Neural progenitor cell (in vitro differentiated cells): ENCODE measurements around the gene NOX5. TPM values are rescaled to one million over a fixed set of nuclear protein-coding genes. Genes with fewer than 3 reads are reported as not detected.
"Not testable (repeated sequence)": the region's sequence is repeated elsewhere in the genome, so short reads cannot be mapped to it uniquely, and the experiment has no call there.

Source experiments
- DNase-seq: peaks from one replicate; pipeline ENCODE4 v3.0.0-alpha.2; 2016; ENCODE audit warnings: low spot score
- H2AFZ ChIP-seq: fragments of 200-600 bp; sonication (generic); replicated peaks from 2 replicates; pipeline ENCODE4 v1.6.1; 2016; ENCODE audit warnings: antibody characterized with exemption
- H3F3A ChIP-seq: fragments of 200-600 bp; sonication (generic); 2 replicates; pipeline ENCODE4 v1.6.1; 2016; ENCODE audit warnings: antibody characterized with exemption, low read depth
- H3K27ac ChIP-seq: fragments of 200-600 bp; sonication (generic); 2 replicates; pipeline ENCODE4 v1.5.1; 2016; ENCODE audit warnings: mild to moderate bottlenecking
- H3K27me3 ChIP-seq: fragments of 200-600 bp; sonication (generic); 2 replicates; pipeline ENCODE4 v1.6.1; 2016; ENCODE audit warnings: mild to moderate bottlenecking, moderate library complexity
- H3K36me3 ChIP-seq: fragments of 200-600 bp; sonication (generic); 2 replicates; pipeline ENCODE4 v1.5.1; 2016
- H3K4me1 ChIP-seq: fragments of 200-600 bp; sonication (generic); 2 replicates; pipeline ENCODE4 v1.6.1; 2016; ENCODE audit warnings: mixed run types
- H3K4me2 ChIP-seq: fragments of 200-600 bp; sonication (generic); 2 replicates; pipeline ENCODE4 v1.6.1; 2016
- H3K4me3 ChIP-seq: fragments of 200-600 bp; sonication (generic); 2 replicates; pipeline ENCODE4 v1.5.1; 2016
- H3K79me2 ChIP-seq: fragments of 200-600 bp; sonication (generic); 2 replicates; pipeline ENCODE4 v1.6.1; 2016; ENCODE audit warnings: low read depth
- H3K9ac ChIP-seq: fragments of 200-600 bp; sonication (generic); 2 replicates; pipeline ENCODE4 v1.6.1; 2016
- H3K9me3 ChIP-seq: fragments of 200-600 bp; sonication (generic); 2 replicates; pipeline ENCODE4 v1.5.1; 2016; ENCODE audit warnings: low read depth
- H4K20me1 ChIP-seq: fragments of 200-600 bp; sonication (generic); 2 replicates; pipeline ENCODE4 v1.6.1; 2016; ENCODE audit warnings: low read depth
- H3K27ac Mint-ChIP-seq: 3 replicates; pipeline ENCODE4 v1.8.0; 2021; ENCODE audit warnings: mixed read lengths
- H3K27me3 Mint-ChIP-seq: 2 replicates; pipeline ENCODE4 v1.8.0; 2022; ENCODE audit warnings: low read depth, mild to moderate bottlenecking, inconsistent platforms, moderate library complexity, mixed read lengths; ENCODE audit not compliant: insufficient read depth
- H3K36me3 Mint-ChIP-seq: 3 replicates; pipeline ENCODE4 v1.8.0; 2021; ENCODE audit warnings: mixed read lengths
- H3K4me1 Mint-ChIP-seq: 3 replicates; pipeline ENCODE4 v1.8.0; 2021; ENCODE audit warnings: mixed read lengths
- H3K4me3 Mint-ChIP-seq: 3 replicates; pipeline ENCODE4 v1.8.0; 2021; ENCODE audit warnings: mild to moderate bottlenecking, moderate library complexity, mixed read lengths
- H3K9me3 Mint-ChIP-seq: 3 replicates; pipeline ENCODE4 v1.8.0; 2020; ENCODE audit warnings: mixed read lengths
- EZH2 ChIP-seq: fragments of 200-600 bp; sonication (generic); IDR thresholded peaks from 2 replicates; pipeline ENCODE4 v1.6.1; 2017; ENCODE audit warnings: antibody characterized with exemption, mild to moderate bottlenecking, moderate library complexity
- EZH2phosphoT487 ChIP-seq: fragments of 200-600 bp; sonication (generic); IDR thresholded peaks from 2 replicates; pipeline ENCODE4 v1.6.1; 2017; ENCODE audit warnings: antibody characterized with exemption
- total RNA-seq: library from RNA; depleted of rRNA; stranded (reverse); fragments of >200 nt; gene quantifications from 2 replicates; pipeline ENCODE4 v1.2.3, GENCODE V29; 2015; ENCODE audit warnings: low replicate concordance
- TF ChIP-seq, protein P1 (sequence below): fragments of 200-600 bp; sonication (generic); IDR thresholded peaks from 2 replicates; pipeline ENCODE4 v1.5.1; 2017; ENCODE audit warnings: antibody characterized with exemption, mild to moderate bottlenecking

Gene NOX5
- total RNA-seq, 1 donor from 2014 or later: not detected

DNA sequence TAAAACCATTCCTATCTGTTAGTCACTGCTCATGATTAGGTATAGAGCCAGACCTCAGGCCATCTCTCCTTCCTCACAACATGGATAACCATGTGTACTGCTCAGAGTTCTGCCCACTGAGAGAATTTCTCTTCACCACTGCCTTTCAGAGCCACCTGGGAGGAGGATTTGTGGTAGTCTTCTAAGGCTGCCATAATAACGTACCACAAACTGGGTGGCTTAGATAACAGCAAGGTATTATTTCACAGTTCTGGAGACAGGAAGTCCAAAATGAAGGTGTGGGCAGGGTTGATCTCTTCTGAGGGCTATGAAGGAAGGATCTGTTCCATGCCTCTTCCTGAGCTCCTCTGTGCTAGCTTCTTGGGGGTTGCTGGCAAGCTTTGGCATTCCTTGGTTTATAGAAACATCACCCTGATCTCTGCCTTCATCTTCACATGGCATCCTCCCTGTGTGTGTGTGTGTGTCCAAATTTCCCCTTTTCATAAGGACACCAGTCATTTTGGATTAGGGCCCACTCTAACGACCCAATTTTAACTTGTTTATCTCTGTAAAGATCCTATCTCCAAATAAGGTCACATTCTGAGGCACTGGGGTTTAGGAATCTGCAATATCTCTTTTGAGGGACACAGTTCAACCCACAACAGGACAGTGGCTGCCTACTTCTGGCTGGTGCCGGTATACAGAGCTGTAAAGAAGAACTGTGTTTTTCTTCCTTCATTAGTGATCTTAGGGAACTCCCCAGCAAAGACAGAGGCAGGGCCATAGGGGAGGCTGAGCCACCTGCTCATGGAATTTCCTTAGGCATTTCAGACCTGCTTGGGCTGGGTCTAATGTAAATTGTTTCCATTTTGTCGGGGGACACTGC lies 42.1 kb upstream of the NOX5 start:
- Histone ChIP-seq H2AFZ (no peak overlapping the region), H3K27ac (no peak overlapping the region), H3K36me3 (no peaks in the 10 kb centered on the region), H3K79me2 (no peaks in the 10 kb centered on the region), H3K9me3 (peaks cover 8% of the 10 kb centered on the region), H3K4me1 (no peaks in the 10 kb centered on the region), H3K4me2 (no peak overlapping the region), H3F3A (no peaks in the 10 kb centered on the region), H3K9ac (no peak overlapping the region), H3K27me3 (no peaks in the 10 kb centered on the region), H4K20me1 (no peaks in the 10 kb centered on the region), H3K4me3 (no peak overlapping the region)
- H3K27ac Mint-ChIP-seq: no peak overlapping the region
- TF ChIP-seq, protein P1, sequence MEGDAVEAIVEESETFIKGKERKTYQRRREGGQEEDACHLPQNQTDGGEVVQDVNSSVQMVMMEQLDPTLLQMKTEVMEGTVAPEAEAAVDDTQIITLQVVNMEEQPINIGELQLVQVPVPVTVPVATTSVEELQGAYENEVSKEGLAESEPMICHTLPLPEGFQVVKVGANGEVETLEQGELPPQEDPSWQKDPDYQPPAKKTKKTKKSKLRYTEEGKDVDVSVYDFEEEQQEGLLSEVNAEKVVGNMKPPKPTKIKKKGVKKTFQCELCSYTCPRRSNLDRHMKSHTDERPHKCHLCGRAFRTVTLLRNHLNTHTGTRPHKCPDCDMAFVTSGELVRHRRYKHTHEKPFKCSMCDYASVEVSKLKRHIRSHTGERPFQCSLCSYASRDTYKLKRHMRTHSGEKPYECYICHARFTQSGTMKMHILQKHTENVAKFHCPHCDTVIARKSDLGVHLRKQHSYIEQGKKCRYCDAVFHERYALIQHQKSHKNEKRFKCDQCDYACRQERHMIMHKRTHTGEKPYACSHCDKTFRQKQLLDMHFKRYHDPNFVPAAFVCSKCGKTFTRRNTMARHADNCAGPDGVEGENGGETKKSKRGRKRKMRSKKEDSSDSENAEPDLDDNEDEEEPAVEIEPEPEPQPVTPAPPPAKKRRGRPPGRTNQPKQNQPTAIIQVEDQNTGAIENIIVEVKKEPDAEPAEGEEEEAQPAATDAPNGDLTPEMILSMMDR: no peak
- TF ChIP-seq EZH2phosphoT487: no peak
- no peak for TF ChIP-seq EZH2
- H3K36me3 Mint-ChIP-seq: no peaks in the 10 kb centered on the region
- H3K27me3 Mint-ChIP-seq: peaks cover 2% of the 10 kb centered on the region
- no peaks in the 10 kb centered on the region for H3K4me1 Mint-ChIP-seq
- peaks cover 29% of the 10 kb centered on the region for H3K9me3 Mint-ChIP-seq
- H3K4me3 Mint-ChIP-seq: no peak overlapping the region
- DNase-seq: no peak

DNA sequence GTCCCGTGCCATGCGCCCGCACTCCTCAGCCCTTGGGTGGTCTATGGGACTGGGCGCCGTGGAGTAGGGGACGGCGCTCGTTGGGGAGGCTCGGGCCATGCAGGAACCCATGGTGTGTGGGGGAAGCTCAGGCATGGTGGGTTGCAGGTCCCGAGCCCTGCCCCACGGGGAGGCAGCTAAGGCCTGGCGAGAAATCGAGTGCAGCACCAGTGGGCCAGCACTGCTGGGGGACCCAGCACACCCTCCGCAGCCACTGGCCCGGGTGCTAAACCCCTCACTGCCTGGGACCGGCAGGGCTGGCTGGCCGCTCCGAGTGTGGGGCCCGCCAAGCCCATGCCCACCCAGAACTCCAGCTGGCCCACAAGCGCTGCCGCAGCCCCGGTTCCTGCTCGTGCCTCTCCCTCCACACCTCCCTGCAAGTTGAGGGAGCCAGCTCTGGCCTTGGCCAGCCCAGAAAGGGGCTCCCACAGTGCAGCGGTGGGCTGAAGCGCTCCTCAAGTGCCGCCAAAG lies 38.8 kb upstream of the NOX5 start:
- not testable (repeated sequence) for H3K4me3 Mint-ChIP-seq, H3K9ac ChIP-seq, H3K9me3 ChIP-seq, H3K4me1 Mint-ChIP-seq, H3K27me3 Mint-ChIP-seq, H2AFZ ChIP-seq, H3K4me3 ChIP-seq, H3K27ac ChIP-seq, DNase-seq, H3K4me1 ChIP-seq, H4K20me1 ChIP-seq, H3K36me3 ChIP-seq, H3F3A ChIP-seq, H3K36me3 Mint-ChIP-seq, H3K27ac Mint-ChIP-seq, H3K27me3 ChIP-seq, H3K79me2 ChIP-seq, H3K4me2 ChIP-seq
- H3K9me3 Mint-ChIP-seq: peaks cover 29% of the 10 kb centered on the region

GRCh38 chr15:68977426-68977825 lies 37.1 kb upstream of the NOX5 start:
- not testable (repeated sequence) for H3K4me2 ChIP-seq, H3K27ac ChIP-seq, H4K20me1 ChIP-seq, H3K4me3 ChIP-seq, H3K27me3 Mint-ChIP-seq, H2AFZ ChIP-seq, H3K79me2 ChIP-seq, H3K27ac Mint-ChIP-seq, H3K9me3 ChIP-seq, H3K27me3 ChIP-seq, H3K4me3 Mint-ChIP-seq, H3K4me1 Mint-ChIP-seq, DNase-seq, H3K4me1 ChIP-seq, H3K9ac ChIP-seq, H3K36me3 Mint-ChIP-seq, H3K36me3 ChIP-seq, H3F3A ChIP-seq
- peaks cover 29% of the 10 kb centered on the region for H3K9me3 Mint-ChIP-seq

DNA sequence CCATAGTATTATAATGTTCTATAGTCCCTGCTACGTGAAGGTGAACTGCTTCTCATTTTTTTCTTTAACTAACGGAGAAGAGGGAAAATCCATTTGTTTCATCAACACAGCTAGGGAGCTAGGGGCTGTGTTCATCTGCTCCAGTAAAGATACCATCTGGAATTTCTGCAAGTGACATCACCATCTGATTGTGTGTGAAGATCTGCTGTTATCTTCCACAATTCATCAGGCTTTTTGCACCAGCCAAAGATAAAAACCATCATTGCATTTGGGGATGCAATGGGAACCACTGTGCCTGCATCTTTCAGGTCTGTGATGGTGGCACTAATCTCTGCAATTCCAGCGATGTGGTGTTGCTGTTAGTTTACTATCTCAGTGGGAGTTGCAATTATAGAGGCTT lies 35.5 kb upstream of the NOX5 start:
- no peaks in the 10 kb centered on the region for H3K27me3 ChIP-seq
- no peaks in the 10 kb centered on the region for H3K9me3 ChIP-seq
- DNase-seq: no peak
- H3K9me3 Mint-ChIP-seq: peaks cover 29% of the 10 kb centered on the region
- H3F3A ChIP-seq: no peaks in the 10 kb centered on the region
- no peak overlapping the region for H3K27ac ChIP-seq
- H3K9ac ChIP-seq: no peak overlapping the region
- no peak overlapping the region for H3K4me3 ChIP-seq
- no peaks in the 10 kb centered on the region for H3K36me3 Mint-ChIP-seq
- no peaks in the 10 kb centered on the region for H3K4me1 Mint-ChIP-seq
- no peak for TF ChIP-seq EZH2phosphoT487
- TF ChIP-seq, protein P1: no peak
- no peak for TF ChIP-seq EZH2
- no peak overlapping the region for H3K4me3 Mint-ChIP-seq
- H3K36me3 ChIP-seq: no peaks in the 10 kb centered on the region
- no peak overlapping the region for H2AFZ ChIP-seq
- H3K27ac Mint-ChIP-seq: no peak overlapping the region
- no peaks in the 10 kb centered on the region for H4K20me1 ChIP-seq
- H3K4me1 ChIP-seq: no peaks in the 10 kb centered on the region
- H3K4me2 ChIP-seq: no peak overlapping the region
- H3K27me3 Mint-ChIP-seq: peaks cover 2% of the 10 kb centered on the region
- H3K79me2 ChIP-seq: no peaks in the 10 kb centered on the region
